ENCODE results near the gene ALOX12B. TPM values are rescaled to one million over a fixed set of nuclear protein-coding genes. Genes with fewer than 3 reads are reported as not detected.
"Not testable (repeated sequence)": the region's sequence is repeated elsewhere in the genome, so short reads cannot be mapped to it uniquely, and the experiment has no call there.

The ALOX12B gene
- total RNA-seq, 4 donors from 2014 or later = 91.4 to 150 (median 119) TPM

DNA sequence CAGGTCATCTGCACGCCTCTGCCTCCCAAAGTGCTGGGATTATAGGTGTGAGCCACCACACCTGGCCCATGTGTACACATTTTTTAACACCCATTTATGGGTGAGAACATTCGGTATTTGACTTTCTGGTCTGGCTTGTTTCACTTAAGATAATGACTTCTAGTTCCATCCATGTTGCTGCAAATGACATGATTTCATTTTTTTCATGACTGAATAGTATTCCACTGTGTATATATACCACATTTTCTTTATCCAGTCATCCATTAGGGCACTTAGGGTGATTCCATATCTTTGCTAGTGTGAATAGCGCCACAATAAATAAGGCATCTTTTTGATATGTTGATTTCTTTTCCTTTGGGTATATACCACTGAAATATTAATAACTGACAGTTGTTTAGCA, 5.6 kb downstream of the ALOX12B start:
- DNase-seq (ENCODE audit: low spot score in 2 of 2) = no peak
- Histone ChIP-seq H3K9me3 (no peaks in the 10 kb centered on the region), H3K27ac (no peak overlapping the region), H3K4me3 (no peak overlapping the region), H3K4me1 (peaks cover 22% of the 10 kb centered on the region), H3K36me3 (no peaks in the 10 kb centered on the region), H3K27me3 (peaks cover 51% of the 10 kb centered on the region)
- WGBS = 85% methylated on average over 3 of the region's 3 CpGs
- no peak for TF ChIP-seq POLR2AphosphoS5 (IDR thresholded peaks at IDR 0.05)
- no peak for TF ChIP-seq EP300 (IDR thresholded peaks at IDR 0.05)
- TF ChIP-seq POLR2A (IDR thresholded peaks at IDR 0.05) = no peak
- TF ChIP-seq, protein P1, sequence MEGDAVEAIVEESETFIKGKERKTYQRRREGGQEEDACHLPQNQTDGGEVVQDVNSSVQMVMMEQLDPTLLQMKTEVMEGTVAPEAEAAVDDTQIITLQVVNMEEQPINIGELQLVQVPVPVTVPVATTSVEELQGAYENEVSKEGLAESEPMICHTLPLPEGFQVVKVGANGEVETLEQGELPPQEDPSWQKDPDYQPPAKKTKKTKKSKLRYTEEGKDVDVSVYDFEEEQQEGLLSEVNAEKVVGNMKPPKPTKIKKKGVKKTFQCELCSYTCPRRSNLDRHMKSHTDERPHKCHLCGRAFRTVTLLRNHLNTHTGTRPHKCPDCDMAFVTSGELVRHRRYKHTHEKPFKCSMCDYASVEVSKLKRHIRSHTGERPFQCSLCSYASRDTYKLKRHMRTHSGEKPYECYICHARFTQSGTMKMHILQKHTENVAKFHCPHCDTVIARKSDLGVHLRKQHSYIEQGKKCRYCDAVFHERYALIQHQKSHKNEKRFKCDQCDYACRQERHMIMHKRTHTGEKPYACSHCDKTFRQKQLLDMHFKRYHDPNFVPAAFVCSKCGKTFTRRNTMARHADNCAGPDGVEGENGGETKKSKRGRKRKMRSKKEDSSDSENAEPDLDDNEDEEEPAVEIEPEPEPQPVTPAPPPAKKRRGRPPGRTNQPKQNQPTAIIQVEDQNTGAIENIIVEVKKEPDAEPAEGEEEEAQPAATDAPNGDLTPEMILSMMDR (IDR thresholded peaks at IDR 0.05) = no peak

DNA sequence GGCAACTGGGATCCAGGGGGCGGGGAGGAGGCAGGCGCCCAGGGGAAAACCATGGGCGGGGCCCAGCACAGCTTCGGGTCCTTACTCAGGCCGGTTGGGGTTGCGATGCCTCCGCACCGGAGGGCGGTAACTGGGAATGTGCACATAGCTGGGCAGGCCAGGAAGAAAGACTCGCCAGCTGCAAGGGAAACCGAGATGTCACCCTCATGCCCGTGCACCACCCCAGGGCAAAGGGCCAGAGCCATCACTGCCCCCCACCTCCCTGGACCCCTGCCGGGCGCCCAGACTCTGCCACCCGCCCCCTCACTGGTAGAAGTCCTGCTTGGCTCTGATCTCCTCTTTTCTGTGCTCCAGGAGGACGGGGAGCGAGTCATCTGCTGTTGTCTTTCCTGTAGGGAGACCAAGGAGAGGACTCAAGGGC, 6.7 kb downstream of the ALOX12B start:
- no peak for DNase-seq (ENCODE audit: low spot score in 2 of 2)
- Histone ChIP-seq H3K4me1 (peaks cover 22% of the 10 kb centered on the region), H3K9me3 (no peaks in the 10 kb centered on the region), H3K36me3 (no peaks in the 10 kb centered on the region), H3K4me3 (no peak overlapping the region), H3K27ac (no peak overlapping the region), H3K27me3 (peaks cover 62% of the 10 kb centered on the region)
- TF ChIP-seq, protein P1 (IDR thresholded peaks at IDR 0.05) = no peak
- TF ChIP-seq POLR2A (IDR thresholded peaks at IDR 0.05) (no peak), EP300 (IDR thresholded peaks at IDR 0.05) (no peak), POLR2AphosphoS5 (IDR thresholded peaks at IDR 0.05) (no peak)
- WGBS = 42% methylated on average over 2 of the region's 17 CpGs

DNA sequence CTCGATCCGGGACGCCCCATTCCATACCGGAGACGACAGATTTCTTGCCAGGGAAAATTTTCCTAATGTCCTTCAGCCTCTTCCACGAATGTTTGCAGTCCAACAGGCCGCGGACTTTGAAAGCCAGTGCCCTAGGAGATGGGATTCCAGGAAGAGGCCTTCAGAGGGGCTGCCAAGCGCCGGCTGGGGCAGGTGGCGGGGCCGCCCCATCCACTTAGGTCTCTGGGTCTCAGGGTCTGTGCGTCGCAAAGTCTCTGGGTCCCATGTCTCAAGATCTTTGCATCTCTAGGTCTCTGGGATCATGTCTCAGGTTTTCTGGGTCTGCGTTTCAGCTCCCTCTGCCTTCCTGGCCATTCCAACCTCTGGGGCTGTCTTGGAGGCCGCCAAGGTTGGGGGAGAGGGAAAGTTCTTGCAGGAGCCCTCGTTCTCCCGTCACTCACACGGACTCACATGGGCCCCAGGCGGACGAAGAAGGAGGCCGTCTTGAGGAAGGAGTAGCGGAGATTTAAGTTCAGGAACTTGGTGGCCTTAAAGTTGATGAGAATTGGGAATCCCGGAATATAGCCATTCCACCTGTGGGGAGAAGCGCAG, 7.2 kb downstream of the ALOX12B start:
- Histone ChIP-seq H3K36me3 (no peaks in the 10 kb centered on the region), H3K4me1 (peaks cover 22% of the 10 kb centered on the region), H3K9me3 (no peaks in the 10 kb centered on the region), H3K4me3 (peak overlapping the region; percentile 45), H3K27me3 (peaks cover 64% of the 10 kb centered on the region), H3K27ac (no peak overlapping the region)
- DNase-seq (ENCODE audit: low spot score in 2 of 2) = no peak
- WGBS = 18% methylated on average over 24 of the region's 25 CpGs
- TF ChIP-seq, protein P1 (IDR thresholded peaks at IDR 0.05) = no peak
- no peak for TF ChIP-seq POLR2AphosphoS5 (IDR thresholded peaks at IDR 0.05)

DNA sequence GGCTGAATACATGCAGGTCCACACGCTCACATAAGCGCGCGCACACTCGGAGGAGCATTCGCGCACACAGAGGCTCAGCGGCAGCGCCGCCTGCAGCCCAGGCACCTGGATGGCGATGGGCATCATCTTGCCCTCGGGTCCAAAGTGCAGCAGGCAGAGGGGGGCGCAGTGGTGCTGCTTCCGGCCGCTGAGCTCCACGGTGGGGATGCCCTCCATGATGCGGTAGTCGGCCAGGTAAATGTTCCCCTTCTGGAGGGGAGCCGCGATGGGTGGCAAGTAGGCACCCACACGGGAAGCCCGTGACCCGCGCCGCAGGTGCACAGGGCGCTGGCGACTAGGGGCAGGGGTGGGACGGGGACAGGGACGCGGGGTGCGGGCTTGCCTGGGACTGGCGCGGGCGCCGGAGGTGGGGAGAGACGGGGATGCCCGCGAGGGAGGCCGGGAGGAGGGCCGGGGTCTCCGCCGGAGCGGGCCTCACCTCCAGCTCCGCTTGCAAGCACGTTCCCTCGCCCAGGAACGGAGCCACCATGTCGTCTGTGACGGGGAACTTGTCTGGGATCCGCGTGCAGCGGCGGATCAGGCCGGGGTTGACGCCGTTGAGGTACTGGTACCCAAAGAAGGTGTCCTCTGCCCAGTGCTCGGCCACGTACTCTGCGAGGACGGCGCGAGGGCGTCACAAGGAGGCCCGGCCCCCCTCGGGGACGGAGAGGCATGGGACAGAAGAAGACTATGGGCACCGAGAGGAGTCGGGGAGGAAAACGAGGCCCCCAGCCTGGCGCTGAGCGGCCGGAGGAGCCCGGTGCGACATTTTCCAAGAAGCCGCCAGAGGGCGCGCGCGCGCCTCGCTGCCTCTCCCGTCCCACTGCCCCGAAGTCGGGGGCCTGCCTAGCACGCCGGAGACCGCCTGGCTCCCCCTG, 8.0 kb downstream of the ALOX12B start:
- DNase-seq (ENCODE audit: low spot score in 2 of 2) = peak in 1 of 2 donors; percentile 82
- 5% methylated on average over 8 of the region's 87 CpGs for WGBS
- H3K9me3 ChIP-seq = no peaks in the 10 kb centered on the region
- peaks cover 22% of the 10 kb centered on the region for H3K4me1 ChIP-seq
- H3K27ac ChIP-seq = no peak overlapping the region
- peaks cover 67% of the 10 kb centered on the region for H3K27me3 ChIP-seq
- no peaks in the 10 kb centered on the region for H3K36me3 ChIP-seq
- H3K4me3 ChIP-seq = peak overlapping the region; percentile 45
- TF ChIP-seq POLR2AphosphoS5 (IDR thresholded peaks at IDR 0.05) (no peak), POLR2A (IDR thresholded peaks at IDR 0.05) (no peak)
- TF ChIP-seq, protein P1 (IDR thresholded peaks at IDR 0.05) = peak; percentile 74 to 95

DNA sequence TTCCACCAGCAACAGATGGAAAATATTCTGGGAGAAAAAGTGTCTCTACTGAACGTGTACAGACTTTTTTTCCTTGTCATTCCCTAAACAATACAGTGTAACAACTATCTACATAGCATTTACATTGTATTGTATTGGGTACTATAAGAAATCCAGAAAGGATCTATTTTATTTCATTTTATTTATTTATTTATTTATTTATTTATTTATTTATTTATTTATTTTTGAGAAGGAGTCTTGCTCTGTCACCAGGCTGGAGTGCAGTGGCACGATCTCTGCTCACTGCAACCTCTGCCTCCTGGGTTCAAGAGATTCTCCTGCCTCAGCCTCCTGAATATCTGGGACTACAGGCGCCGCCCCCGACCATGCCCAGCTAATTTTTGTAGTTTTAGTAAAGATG, 9.6 kb downstream of the ALOX12B start:
- WGBS = 96% methylated on average over 5 of the region's 5 CpGs
- H3K27me3 ChIP-seq = peaks cover 77% of the 10 kb centered on the region

More for the DNA sequence above, 9.6 kb downstream of the ALOX12B start:
- not testable (repeated sequence) for H3K36me3 ChIP-seq; H3K9me3 ChIP-seq; H3K4me3 ChIP-seq; DNase-seq (ENCODE audit: low spot score in 2 of 2); H3K27ac ChIP-seq
- H3K4me1 ChIP-seq = peaks cover 35% of the 10 kb centered on the region
